Duodenal mucosa (tissue), 2 donors: ENCODE measurements around the gene SAMD5.

Experiments
- H3K27ac ChIP-seq: one replicate; pipeline ENCODE4 v1.7.0; 2013; ENCODE audit warnings: low read depth, low read length
- H3K27me3 ChIP-seq, 2 donors: one replicate each; pipeline ENCODE4 v1.7.0; 2013; ENCODE audit warnings: low read length in 2 of 2, control low read depth in 1 of 2; ENCODE audit not compliant: insufficient read depth in 2 of 2, control insufficient read depth in 1 of 2
- H3K36me3 ChIP-seq, 2 donors: one replicate each; pipeline ENCODE4 v1.7.0; 2013; ENCODE audit warnings: low read length in 2 of 2, control low read depth in 1 of 2; ENCODE audit not compliant: insufficient read depth in 2 of 2, control insufficient read depth in 1 of 2
- H3K4me1 ChIP-seq, 2 donors: one replicate each; pipeline ENCODE4 v1.7.0; 2013; ENCODE audit warnings: low read length in 2 of 2, control low read depth in 1 of 2; ENCODE audit not compliant: insufficient read depth in 2 of 2, control insufficient read depth in 1 of 2
- H3K4me3 ChIP-seq, 2 donors: one replicate each; pipeline ENCODE4 v1.7.0; 2013; ENCODE audit warnings: low read length in 2 of 2, low read depth in 1 of 2
- H3K9ac ChIP-seq, 2 donors: one replicate each; pipeline ENCODE4 v1.7.0; 2013; ENCODE audit warnings: low read length in 2 of 2, low read depth in 1 of 2
- H3K9me3 ChIP-seq, 2 donors: one replicate each; pipeline ENCODE4 v1.7.0; 2013; ENCODE audit warnings: low read length in 2 of 2, control low read depth in 1 of 2; ENCODE audit not compliant: control insufficient read depth in 1 of 2

SAMD5 gene

DNA sequence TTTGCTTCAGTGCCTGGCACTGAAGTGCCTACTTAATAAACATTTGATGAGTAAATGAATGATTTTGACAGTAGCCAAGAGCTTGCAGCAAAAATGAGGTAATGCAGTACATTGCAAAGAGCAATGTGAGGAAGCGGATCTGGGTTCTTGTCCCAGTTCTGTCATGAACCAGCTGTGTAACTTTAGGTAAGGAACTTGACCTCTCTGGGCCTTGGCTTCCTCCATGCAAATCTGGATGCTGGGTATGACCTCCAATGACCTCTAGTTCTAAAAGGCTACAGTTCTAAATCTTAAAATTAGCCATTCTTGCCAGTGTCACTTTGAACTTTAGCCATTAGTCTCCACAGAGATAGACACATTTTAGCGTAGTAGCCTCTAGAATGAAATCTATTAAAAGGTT, 3.6 kb upstream of the SAMD5 start:
- Histone ChIP-seq H3K27ac (no peak overlapping the region), H3K27me3 (peaks cover 0 to 6% of the 10 kb centered on the region in 2 donors)

DNA sequence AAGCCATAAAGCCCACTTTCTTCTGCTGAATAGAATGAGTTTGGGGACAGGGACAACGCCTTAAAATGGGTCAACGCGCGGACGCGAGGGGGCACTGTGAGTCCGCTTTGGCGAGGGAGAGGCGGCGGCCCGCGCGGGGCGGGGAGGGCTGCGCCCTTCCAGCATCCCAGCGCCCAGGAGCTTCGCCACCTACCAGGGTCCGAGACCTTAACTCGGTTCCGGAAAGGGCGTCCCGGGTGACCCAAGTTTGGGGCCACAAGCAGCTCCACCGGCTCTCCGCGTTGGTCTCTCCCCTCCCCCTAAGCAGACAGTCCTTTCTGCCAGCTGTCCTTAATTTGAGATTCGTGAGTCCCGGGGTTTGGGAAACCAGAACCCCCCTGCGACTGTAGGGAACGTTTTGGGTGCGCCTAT, 1.8 kb upstream of the SAMD5 start:
- Histone ChIP-seq H3K27ac (no peak overlapping the region), H3K27me3 (peaks cover 0 to 7% of the 10 kb centered on the region in 2 donors), H3K4me1 (peaks cover 4 to 13% of the 10 kb centered on the region in 2 donors), H3K4me3 (peak overlapping the region; percentile 75 to 79), H3K9me3 (no peaks in the 10 kb centered on the region), H3K9ac (peak overlapping the region in 1 of 2 donors; percentile 5), H3K36me3 (no peaks in the 10 kb centered on the region)

More for the DNA sequence above, 3.6 kb upstream of the SAMD5 start:
- H3K36me3 ChIP-seq = no peaks in the 10 kb centered on the region
- H3K9ac ChIP-seq = no peak overlapping the region
- no peaks in the 10 kb centered on the region for H3K9me3 ChIP-seq
- H3K4me3 ChIP-seq = no peak overlapping the region
- peaks cover 4 to 10% of the 10 kb centered on the region in 2 donors for H3K4me1 ChIP-seq

DNA sequence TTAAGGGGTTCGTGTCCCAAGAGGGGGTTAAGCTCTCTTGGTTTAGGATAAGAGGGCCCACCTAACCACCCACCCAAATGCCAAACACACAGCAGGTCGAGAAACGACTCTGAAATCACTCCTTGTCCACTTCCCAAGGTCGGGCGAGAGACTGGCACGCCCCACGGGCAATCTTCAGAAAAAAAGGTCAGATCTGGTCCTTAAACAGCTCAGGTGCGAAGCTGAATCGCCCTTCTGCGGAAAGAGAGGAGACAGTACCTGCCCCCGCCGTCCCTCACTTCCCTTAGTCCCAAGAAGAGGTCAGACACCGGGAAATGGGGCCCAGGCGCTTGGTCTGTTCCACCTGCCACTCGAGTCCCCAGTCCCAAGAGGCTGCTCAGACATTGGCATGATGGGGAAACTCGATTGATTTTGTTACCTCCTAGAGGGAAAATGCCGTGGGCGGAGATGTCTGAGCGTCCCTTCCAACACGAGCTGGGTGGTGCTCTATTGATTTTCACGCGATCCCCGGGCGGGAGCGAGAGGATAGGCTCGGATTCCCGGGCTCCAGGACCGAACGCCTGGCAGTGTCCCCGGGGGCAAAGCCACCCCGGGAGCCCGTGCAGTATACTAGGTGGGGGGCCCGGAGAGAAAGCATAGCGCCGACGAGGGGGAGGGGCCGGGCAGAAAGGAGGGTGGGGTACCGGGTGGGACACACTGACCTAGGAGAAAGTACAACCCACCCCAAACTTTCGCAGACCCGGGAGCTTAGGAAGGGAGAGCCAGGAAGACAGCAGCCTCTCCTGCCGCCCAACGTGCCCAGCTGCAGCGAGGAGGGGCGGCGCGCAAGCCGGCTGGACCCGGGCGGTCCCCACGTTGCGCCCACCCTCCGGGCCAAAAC, 1.1 kb upstream of the SAMD5 start:
- H3K27ac ChIP-seq = no peak overlapping the region
- peaks cover 0 to 7% of the 10 kb centered on the region in 2 donors for H3K27me3 ChIP-seq
- H3K36me3 ChIP-seq = no peaks in the 10 kb centered on the region
- H3K9ac ChIP-seq = peak overlapping the region; percentile 34 to 57
- no peaks in the 10 kb centered on the region for H3K9me3 ChIP-seq
- peak overlapping the region; percentile 75 to 79 for H3K4me3 ChIP-seq
- peaks cover 4 to 13% of the 10 kb centered on the region in 2 donors for H3K4me1 ChIP-seq

DNA sequence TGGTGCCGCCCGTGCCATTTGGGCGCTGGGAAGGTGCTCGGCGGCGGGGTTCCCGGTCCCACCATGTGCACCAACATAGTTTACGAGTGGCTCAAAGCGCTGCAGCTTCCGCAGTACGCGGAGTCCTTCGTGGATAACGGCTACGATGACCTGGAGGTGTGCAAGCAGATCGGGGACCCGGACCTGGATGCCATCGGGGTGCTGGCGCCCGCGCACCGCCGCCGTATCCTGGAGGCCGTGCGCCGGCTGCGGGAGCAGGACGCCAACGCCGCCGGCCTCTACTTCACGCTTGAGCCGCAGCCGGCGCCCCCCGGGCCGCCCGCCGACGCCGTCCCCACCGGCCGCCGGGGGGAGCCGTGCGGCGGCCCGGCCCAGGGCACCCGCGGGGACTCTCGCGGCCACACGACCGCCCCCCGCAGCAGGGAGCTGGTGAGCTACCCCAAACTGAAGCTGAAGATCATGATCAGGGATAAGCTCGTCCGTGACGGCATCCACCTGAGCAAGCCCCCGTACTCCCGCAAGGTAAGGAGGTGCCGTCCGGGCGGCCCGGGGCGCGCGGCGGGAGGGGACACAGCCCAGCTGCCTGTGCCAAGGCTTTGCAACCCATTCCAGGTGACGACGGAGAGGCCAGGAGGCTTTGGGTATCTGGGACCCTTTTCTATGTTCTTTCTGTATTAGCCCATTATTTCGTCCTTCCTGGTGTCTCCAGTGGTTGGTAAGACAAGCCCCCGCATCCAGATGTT, 547 bp downstream of the SAMD5 start:
- no peaks in the 10 kb centered on the region for H3K36me3 ChIP-seq
- H3K4me1 ChIP-seq = peaks cover 4 to 13% of the 10 kb centered on the region in 2 donors
- H3K4me3 ChIP-seq = peak overlapping the region; percentile 75 to 79
- no peak overlapping the region for H3K27ac ChIP-seq
- H3K27me3 ChIP-seq = peaks cover 0 to 7% of the 10 kb centered on the region in 2 donors
- H3K9me3 ChIP-seq = no peaks in the 10 kb centered on the region
- peak overlapping the region; percentile 15 to 27 for H3K9ac ChIP-seq

DNA sequence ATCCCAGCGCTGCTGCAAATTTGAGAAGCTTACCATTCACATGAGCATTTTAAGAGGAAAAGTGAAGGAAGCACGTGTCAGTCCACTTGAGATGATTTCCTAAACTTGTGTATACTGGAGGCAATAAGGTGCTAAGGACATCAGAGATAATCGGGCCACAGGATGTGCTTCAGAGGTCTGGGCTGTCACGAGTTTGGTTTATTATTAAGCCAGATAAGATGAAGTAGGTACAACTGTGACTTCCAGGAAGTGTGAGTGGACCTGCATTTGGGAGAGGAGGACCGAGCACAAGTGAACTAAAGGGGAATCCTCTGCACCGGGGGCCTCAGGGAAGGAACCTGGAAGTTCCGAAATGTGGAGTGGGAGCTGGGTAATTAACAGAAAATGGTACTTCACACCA, 1.4 kb downstream of the SAMD5 start:
- no peaks in the 10 kb centered on the region for H3K36me3 ChIP-seq
- peak overlapping the region; percentile 69 to 79 for H3K4me3 ChIP-seq
- peak overlapping the region; percentile 0 to 6 for H3K9ac ChIP-seq
- H3K4me1 ChIP-seq = peaks cover 4 to 13% of the 10 kb centered on the region in 2 donors
- no peak overlapping the region for H3K27ac ChIP-seq
- no peaks in the 10 kb centered on the region for H3K9me3 ChIP-seq
- H3K27me3 ChIP-seq = peaks cover 0 to 7% of the 10 kb centered on the region in 2 donors

DNA sequence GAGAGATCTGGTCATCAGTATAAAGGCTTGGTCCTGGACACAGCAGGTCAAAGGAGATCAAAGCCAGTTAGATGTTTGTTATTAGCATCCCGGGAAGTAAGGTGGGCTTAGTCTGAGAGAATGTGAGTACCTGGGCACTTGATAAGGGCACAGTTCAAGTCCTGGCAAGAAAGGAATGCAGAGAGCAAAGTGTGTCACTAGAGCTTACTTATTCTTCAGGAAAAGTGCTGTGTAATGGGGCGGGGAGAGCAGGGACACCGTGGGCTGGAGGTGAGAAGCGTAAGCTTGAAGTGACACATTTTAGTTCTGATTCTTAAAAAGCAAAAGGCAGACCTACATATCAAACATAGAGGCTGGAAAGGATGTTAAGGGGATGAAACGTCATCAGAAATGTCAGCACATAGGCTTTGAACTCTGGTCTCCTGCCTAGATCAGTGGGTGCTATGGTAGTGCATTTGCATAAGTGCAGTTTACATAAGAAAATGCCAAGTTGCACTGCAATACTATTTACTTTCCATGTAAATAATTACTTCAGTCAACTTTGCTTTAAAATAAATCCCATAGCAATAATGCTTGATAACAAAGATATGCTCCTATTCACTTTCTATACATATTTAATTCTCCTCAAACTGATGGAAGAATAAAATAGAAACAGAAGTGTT, 2.6 kb downstream of the SAMD5 start:
- H3K9me3 ChIP-seq = no peaks in the 10 kb centered on the region
- no peaks in the 10 kb centered on the region for H3K36me3 ChIP-seq
- H3K9ac ChIP-seq = no peak overlapping the region
- H3K27me3 ChIP-seq = peaks cover 0 to 7% of the 10 kb centered on the region in 2 donors
- peaks cover 4 to 13% of the 10 kb centered on the region in 2 donors for H3K4me1 ChIP-seq
- no peak overlapping the region for H3K27ac ChIP-seq
- peak overlapping the region in 1 of 2 donors; percentile 5 for H3K4me3 ChIP-seq

DNA sequence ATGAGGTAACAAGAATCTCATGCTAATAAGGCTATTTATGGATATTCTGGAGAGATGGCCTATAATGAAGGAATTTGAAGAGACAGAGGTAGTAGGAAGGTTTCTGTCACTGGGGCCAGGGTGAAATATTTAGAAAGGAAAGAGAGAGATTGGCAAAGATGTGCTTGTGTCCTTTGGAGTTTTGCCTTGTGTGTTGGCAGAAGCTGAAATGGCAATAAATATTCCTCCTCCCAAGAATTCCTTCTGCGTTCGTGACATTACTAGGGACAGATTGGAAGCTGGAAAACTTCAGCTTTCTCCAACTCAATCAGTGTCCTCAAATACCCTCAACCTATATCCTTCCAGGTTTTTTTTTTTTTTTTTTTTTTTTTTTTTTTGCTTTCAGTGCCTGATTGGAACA, 6.3 kb downstream of the SAMD5 start:
- Histone ChIP-seq H3K36me3 (no peaks in the 10 kb centered on the region), H3K27me3 (peaks cover 0 to under 1% of the 10 kb centered on the region in 2 donors), H3K27ac (no peak overlapping the region), H3K4me3 (no peak overlapping the region), H3K4me1 (peaks cover 0 to 4% of the 10 kb centered on the region in 2 donors), H3K9me3 (no peaks in the 10 kb centered on the region), H3K9ac (no peak overlapping the region)

DNA sequence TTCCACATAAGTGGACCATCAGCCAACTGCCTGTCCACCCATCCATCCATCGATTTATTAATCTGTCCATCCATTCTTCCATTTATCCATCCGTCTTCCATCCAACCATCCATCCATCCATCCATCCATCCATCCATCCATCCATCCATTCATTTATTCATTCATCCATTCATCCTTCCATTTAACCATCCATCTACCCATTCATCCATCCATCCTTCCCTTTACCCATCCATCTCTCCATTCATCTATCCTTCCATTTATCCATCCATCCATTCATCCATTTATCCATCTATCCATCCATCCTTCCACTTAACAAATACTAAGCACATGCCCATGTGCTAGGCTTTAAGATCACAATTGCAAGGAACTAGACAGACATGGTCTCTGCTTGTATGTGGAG, 6.8 kb downstream of the SAMD5 start:
- no peak overlapping the region for H3K9ac ChIP-seq
- H3K4me3 ChIP-seq = no peak overlapping the region

DNA sequence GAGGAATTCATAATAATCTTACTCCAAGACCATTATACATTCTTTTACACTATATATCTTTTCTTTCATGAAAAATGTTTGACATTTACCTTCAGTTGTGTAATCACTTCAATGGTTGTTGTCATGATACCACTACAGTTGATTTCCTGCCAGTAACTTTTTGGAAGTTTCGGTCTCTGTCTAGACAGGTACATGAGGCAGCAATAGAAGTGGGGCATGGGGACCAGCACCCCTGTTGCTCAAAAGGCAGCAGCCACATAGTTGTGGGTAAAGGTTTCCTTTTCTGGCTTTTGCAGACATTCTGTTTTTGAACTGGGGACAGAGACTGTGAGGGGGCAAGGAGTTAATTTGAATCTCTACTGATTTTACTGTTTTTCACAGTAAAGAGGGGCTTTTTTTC, 14.1 kb downstream of the SAMD5 start:
- Histone ChIP-seq H3K4me1 (no peaks in the 10 kb centered on the region), H3K27ac (no peak overlapping the region), H3K4me3 (no peak overlapping the region), H3K36me3 (no peaks in the 10 kb centered on the region), H3K9ac (no peak overlapping the region), H3K27me3 (no peaks in the 10 kb centered on the region), H3K9me3 (no peaks in the 10 kb centered on the region)

More for the DNA sequence above, 6.8 kb downstream of the SAMD5 start:
- Histone ChIP-seq H3K36me3 (no peaks in the 10 kb centered on the region), H3K9me3 (no peaks in the 10 kb centered on the region), H3K4me1 (peaks cover 0 to 4% of the 10 kb centered on the region in 2 donors), H3K27me3 (no peaks in the 10 kb centered on the region), H3K27ac (no peak overlapping the region)
